GM12891 (cell line): ENCODE measurements around the gene ACTN3.
A peak's percentile ranks its signal among the peaks of the same experiment; 100 is the strongest.
"Not testable (repeated sequence)": the region's sequence is repeated elsewhere in the genome, so short reads cannot be mapped to it uniquely, and the experiment has no call there.

Source experiments
- DNase-seq: peaks from one replicate; pipeline ENCODE4 v3.0.0; 2011; ENCODE audit warnings: low spot score; ENCODE audit not compliant: insufficient read length
- FAIRE-seq: peaks from 2 replicates; lab custom pipeline; 2011; peaks lifted over from hg19 to GRCh38; lab: Jason Lieb, UNC
- PAX5 ChIP-seq: IDR thresholded peaks from 2 replicates; pipeline ENCODE4 v1.6.1; 2011; ENCODE audit warnings: low read length, moderate library complexity, mild to moderate bottlenecking; ENCODE audit not compliant: insufficient read depth, severe bottlenecking
- POLR2A ChIP-seq: IDR thresholded peaks from 2 replicates; pipeline ENCODE4 v1.6.1; 2011; ENCODE audit warnings: low read depth, low read length, control low read depth
- POLR2AphosphoS5 ChIP-seq: IDR thresholded peaks from 2 replicates; pipeline ENCODE4 v1.6.1; 2011; ENCODE audit warnings: low read depth, low read length, control low read depth
- POU2F2 ChIP-seq: IDR thresholded peaks from 2 replicates; pipeline ENCODE4 v1.6.1; 2011; ENCODE audit warnings: low read depth, mild to moderate bottlenecking, control low read depth, low read length, moderate library complexity
- SPI1 ChIP-seq: IDR thresholded peaks from 2 replicates; pipeline ENCODE4 v1.6.1; 2011; ENCODE audit warnings: low read depth, low read length, control low read depth
- TAF1 ChIP-seq: IDR thresholded peaks from 2 replicates; pipeline ENCODE4 v1.6.1; 2011; ENCODE audit warnings: low read depth, low read length, control low read depth

Gene ACTN3

GRCh38 chr11:66581261-66581660 lies 34.6 kb downstream of the ACTN3 start:
- FAIRE-seq (no peak), DNase-seq (no peak)
- TF ChIP-seq POLR2A = no peak
- TF ChIP-seq TAF1 = no peak

DNA sequence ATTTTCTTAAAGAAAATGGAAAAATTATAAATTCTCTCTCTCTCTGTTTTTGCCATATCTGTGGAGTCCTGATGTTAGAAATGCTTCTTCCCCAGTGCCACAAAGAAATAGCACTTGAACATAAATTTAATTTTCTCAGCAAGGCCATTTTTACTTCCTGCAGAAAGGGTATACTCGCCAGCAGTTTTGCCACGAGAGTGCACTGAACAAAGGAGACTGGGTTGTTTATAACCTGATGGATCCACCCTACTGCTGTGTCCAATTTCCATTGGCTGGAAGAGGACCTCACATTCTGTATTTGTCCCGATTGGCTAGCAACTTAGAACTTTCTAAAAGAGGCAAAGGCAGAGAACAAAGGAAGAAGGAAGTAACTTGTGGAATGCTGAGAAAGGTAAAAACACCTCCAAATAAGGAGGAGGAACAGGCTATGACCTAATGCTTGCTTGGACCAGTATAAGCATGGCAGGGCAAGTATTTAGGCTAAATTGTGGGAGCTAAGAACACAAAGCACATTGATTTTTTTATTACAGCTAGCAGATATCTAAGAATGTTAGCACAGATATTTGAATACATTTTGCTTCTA lies 36.0 kb downstream of the ACTN3 start:
- DNase-seq, FAIRE-seq: not testable (repeated sequence)

DNA sequence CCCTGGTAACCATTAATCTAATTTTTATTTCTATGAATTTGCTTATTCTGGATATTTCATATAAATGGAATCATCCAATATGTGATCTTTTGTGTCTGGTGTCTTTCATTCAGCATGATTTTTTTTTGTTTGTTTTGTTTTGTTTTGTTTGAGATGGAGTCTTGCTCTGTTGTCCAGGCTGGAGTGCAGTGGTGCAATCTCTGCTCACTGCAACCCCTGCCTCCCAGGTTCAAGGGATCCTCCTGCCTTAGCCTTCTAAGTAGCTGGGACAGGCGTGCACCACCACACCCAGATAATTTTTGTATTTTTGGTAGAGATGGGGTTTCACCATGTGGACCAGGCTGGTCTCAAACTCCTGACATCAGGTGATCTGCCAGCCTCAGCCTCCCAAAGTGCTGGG lies 38.7 kb downstream of the ACTN3 start:
- not testable (repeated sequence) for FAIRE-seq

GRCh38 chr11:66586136-66586535 lies 39.4 kb downstream of the ACTN3 start:
- TF ChIP-seq POLR2A (no peak), POU2F2 (no peak), SPI1 (no peak), PAX5 (no peak), POLR2AphosphoS5 (no peak), TAF1 (no peak)

More for the DNA sequence above, 38.7 kb downstream of the ACTN3 start:
- DNase-seq = not testable (repeated sequence)

DNA sequence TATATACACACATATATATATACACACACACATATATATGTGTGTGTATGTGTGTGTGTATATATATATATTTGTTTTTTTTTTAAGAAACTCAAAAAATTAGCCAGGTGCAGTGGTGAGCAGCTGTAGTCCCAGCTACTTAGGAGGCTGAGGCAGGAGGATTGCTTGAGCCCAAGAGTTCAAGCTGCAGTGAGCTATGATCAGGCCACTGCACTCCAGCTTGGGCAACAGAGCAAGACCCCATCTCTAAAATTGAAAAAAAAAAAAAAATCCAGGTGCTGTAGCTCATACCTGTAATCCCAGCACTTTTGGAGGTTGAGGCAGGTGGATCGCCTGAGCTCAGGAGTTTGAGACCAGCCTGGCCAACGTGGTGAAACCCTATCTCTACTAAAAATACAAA lies 42.6 kb downstream of the ACTN3 start:
- FAIRE-seq, DNase-seq: not testable (repeated sequence)

More at GRCh38 chr11:66586136-66586535, 39.4 kb downstream of the ACTN3 start:
- DNase-seq (no peak), FAIRE-seq (no peak)

DNA sequence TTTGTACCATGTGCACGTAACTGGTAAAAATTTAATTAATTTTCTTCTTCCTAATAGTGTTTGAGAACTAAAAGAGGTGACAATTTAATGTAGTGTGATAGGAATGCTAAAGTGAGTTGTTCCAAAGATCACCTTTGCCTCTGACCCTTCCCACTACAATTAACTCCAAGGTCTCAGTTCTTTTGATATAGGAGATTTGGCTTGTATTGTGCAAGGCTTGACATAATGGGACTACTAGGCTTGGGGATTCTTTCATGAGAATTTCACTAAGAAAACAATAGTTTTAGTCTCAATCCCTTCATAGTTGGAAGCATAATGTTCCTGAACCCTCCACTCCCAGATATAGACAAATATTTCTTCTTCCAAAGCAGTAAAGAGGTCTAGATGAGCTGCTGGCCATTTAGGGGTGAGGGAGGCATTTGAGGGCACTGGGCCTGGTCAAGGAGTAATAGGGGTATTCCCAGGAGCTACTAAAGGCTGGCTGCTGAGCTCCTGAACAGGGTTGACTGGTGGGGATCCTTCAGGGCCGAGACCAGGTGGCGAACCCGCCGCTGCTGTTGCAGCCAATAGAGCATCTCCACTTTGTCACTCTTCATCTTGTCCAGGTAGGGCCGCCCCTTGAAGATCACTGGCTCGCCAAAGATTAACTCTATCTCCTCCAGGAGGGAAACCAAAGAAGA lies 43.4 kb downstream of the ACTN3 start:
- DNase-seq (no peak), FAIRE-seq (no peak)
- TF ChIP-seq SPI1 (no peak), POLR2A (no peak), PAX5 (no peak), TAF1 (no peak), POLR2AphosphoS5 (no peak), POU2F2 (no peak)

GRCh38 chr11:66591175-66591574 lies 44.5 kb downstream of the ACTN3 start:
- no peak for DNase-seq
- FAIRE-seq = no peak
- TF ChIP-seq POLR2AphosphoS5 (no peak), POLR2A (no peak), POU2F2 (no peak), TAF1 (no peak), SPI1 (no peak), PAX5 (no peak)

GRCh38 chr11:66592457-66593302 lies 46.0 kb downstream of the ACTN3 start, which contains the start of the genes CCDC87 and CCS:
Gene CCDC87 (minus strand): TSS chr11:66593063. CDS start chr11:66593015, 48 bp downstream.
Gene CCS (plus strand): TSS chr11:66593185. CDS start chr11:66593262, 77 bp downstream.
- TF ChIP-seq POU2F2 = peak; percentile 61; the same call in 1 of the 2 replicates
- peak; percentile 96 for TF ChIP-seq POLR2AphosphoS5
- TF ChIP-seq PAX5 = no peak
- peak; percentile 86 for TF ChIP-seq TAF1
- TF ChIP-seq POLR2A = peak; percentile 97
- no peak for TF ChIP-seq SPI1
- FAIRE-seq (peak; percentile 94), DNase-seq (peak; percentile 100)

GRCh38 chr11:66593303-66593635 lies 46.6 kb downstream of the ACTN3 start:
- FAIRE-seq (no peak), DNase-seq (no peak)
- TF ChIP-seq SPI1 (0 out of 2 replicates have a peak, but pooled peaks have one; percentile 8), POU2F2 (no peak), PAX5 (no peak), TAF1 (no peak), POLR2A (no peak)

DNA sequence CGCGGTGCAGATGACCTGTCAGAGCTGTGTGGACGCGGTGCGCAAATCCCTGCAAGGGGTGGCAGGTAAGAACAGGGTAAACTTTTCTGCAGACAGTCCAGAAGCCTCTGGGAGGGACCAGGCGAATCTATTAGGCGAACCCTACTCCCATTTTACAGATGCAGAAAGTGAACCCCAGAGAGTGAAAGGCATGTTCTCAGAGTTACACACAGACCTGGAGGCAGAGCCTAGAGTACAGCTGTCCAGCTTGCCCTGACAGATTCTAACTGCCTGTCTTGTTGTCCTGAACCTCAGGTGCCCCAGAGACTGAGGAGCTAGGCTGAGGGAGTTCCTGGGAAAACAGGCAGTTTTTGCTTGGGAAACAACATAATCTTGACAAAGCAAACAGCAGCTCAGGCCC lies 46.9 kb downstream of the ACTN3 start:
- TF ChIP-seq PAX5 = no peak
- TF ChIP-seq POU2F2 = no peak
- no peak for TF ChIP-seq POLR2AphosphoS5
- TF ChIP-seq SPI1 = no peak
- no peak for TF ChIP-seq TAF1
- TF ChIP-seq POLR2A = no peak
- no peak for DNase-seq
- no peak for FAIRE-seq
